ENCODE data around the gene SRPRB. TPM values are rescaled to one million over a fixed set of nuclear protein-coding genes. Genes with fewer than 3 reads are reported as not detected.

Gene SRPRB
- total and polyA plus RNA-seq, 2 experiments from 2014 or later = 25.6 to 36.0 TPM

Other genes with a start within 250 kb of the SRPRB start
- 119 TPM in 2 replicates for gene CDV3, start 232.1 kb upstream of the SRPRB start, total RNA-seq (2014; rRNA removed; shearing (Covaris generic))
- 36.6 and 44.1 TPM in 2 replicates for gene CDV3, start 232.1 kb upstream of the SRPRB start, polyA plus RNA-seq (2016; fragmentation: Nextera tagmentation; extraction: Ambion mirVana)
- gene TOPBP1, start 143.9 kb upstream of the SRPRB start, total RNA-seq (2014; rRNA removed; shearing (Covaris generic)) = 42.2 and 65.4 TPM in 2 replicates
- gene TOPBP1, start 143.9 kb upstream of the SRPRB start, polyA plus RNA-seq (2016; fragmentation: Nextera tagmentation; extraction: Ambion mirVana) = 13.8 and 15.8 TPM in 2 replicates
- gene TF, start 59.4 kb upstream of the SRPRB start, total RNA-seq (2014; rRNA removed; shearing (Covaris generic)) = 0.76 and 2.9 TPM in 2 replicates
- 0.03 and 0.16 TPM in 2 replicates for gene TF, start 59.4 kb upstream of the SRPRB start, polyA plus RNA-seq (2016; fragmentation: Nextera tagmentation; extraction: Ambion mirVana)
- gene RAB6B, start 90.1 kb downstream of the SRPRB start, total RNA-seq (2014; rRNA removed; shearing (Covaris generic)) = 2.9 and 3.9 TPM in 2 replicates
- 1.2 and 1.4 TPM in 2 replicates for gene RAB6B, start 90.1 kb downstream of the SRPRB start, polyA plus RNA-seq (2016; fragmentation: Nextera tagmentation; extraction: Ambion mirVana)
- 0.31 and 1.6 TPM in 2 replicates for gene SLCO2A1, start 224.1 kb downstream of the SRPRB start, total RNA-seq (2014; rRNA removed; shearing (Covaris generic))
- gene SLCO2A1, start 224.1 kb downstream of the SRPRB start, polyA plus RNA-seq (2016; fragmentation: Nextera tagmentation; extraction: Ambion mirVana) = 0.82 and 1.0 TPM in 2 replicates